ENCODE measurements around the gene FGFR2. TPM values are rescaled to one million over a fixed set of nuclear protein-coding genes. Genes with fewer than 3 reads are reported as not detected.

The FGFR2 gene
- polyA plus RNA-seq, 4 donors, result 1.1 to 31.2 (median 2.6) TPM

GRCh38 chr10:121485436-121486139 lies 112.7 kb downstream of the FGFR2 start:
- no peak overlapping the region for H3K4me3 ChIP-seq (ENCODE audit: low read depth in 1 of 3, low read length in 3 of 3)
- WGBS, 3 donors, result 82 to 88% (median 83%) methylated on average over 12 of the region's 12 CpGs
- DNase-seq, result no peak
- no peaks in the 10 kb centered on the region for H3K9me3 ChIP-seq (ENCODE audit: control insufficient read depth in 2 of 2, insufficient read depth in 1 of 2, low read depth in 1 of 2, low read length in 1 of 2)
- H3K27me3 ChIP-seq (ENCODE audit: control insufficient read depth in 3 of 3, insufficient read depth in 3 of 3, low read length in 3 of 3), result no peaks in the 10 kb centered on the region
- no peaks in the 10 kb centered on the region for H3K4me1 ChIP-seq (ENCODE audit: control insufficient read depth in 3 of 3, insufficient read depth in 2 of 3, low read depth in 1 of 3, low read length in 2 of 3)
- H3K36me3 ChIP-seq (ENCODE audit: control insufficient read depth in 3 of 3, insufficient read depth in 2 of 3, low read depth in 1 of 3, low read length in 3 of 3), result peaks cover 0 to 39% (median 0%) of the 10 kb centered on the region in 3 donors
- no peak overlapping the region for H3K27ac ChIP-seq (ENCODE audit: low read depth in 1 of 3, low read length in 2 of 3)
- no peak for FAIRE-seq

- no peaks in the 10 kb centered on the region for H3K4me1 ChIP-seq (ENCODE audit: control insufficient read depth in 3 of 3, insufficient read depth in 2 of 3, low read depth in 1 of 3, low read length in 2 of 3)
- H3K27me3 ChIP-seq (ENCODE audit: control insufficient read depth in 3 of 3, insufficient read depth in 3 of 3, low read length in 3 of 3), result no peaks in the 10 kb centered on the region
- DNase-seq (no peak), FAIRE-seq (no peak)
- peaks cover 0 to 43% (median 0%) of the 10 kb centered on the region in 3 donors for H3K36me3 ChIP-seq (ENCODE audit: control insufficient read depth in 3 of 3, insufficient read depth in 2 of 3, low read depth in 1 of 3, low read length in 3 of 3)
- no peak overlapping the region for H3K27ac ChIP-seq (ENCODE audit: low read depth in 1 of 3, low read length in 2 of 3)
- no peaks in the 10 kb centered on the region for H3K9me3 ChIP-seq (ENCODE audit: control insufficient read depth in 2 of 2, insufficient read depth in 1 of 2, low read depth in 1 of 2, low read length in 1 of 2)
- 84 to 89% (median 89%) methylated on average over 13 of the region's 13 CpGs for whole genome bisulfite sequencing, 3 donors
- no peak overlapping the region for H3K4me3 ChIP-seq (ENCODE audit: low read depth in 1 of 3, low read length in 3 of 3)
These were observed 113.4 kb downstream of the FGFR2 start for GRCh38 chr10:121484816-121485215.

GRCh38 chr10:121484401-121484800 lies 113.8 kb downstream of the FGFR2 start:
- 88 to 89% (median 89%) methylated on average over 8 of the region's 8 CpGs for WGBS, 3 donors
- no peak for DNase-seq
- no peak overlapping the region for H3K4me3 ChIP-seq (ENCODE audit: low read depth in 1 of 3, low read length in 3 of 3)
- peaks cover 0 to 46% (median 0%) of the 10 kb centered on the region in 3 donors for H3K36me3 ChIP-seq (ENCODE audit: control insufficient read depth in 3 of 3, insufficient read depth in 2 of 3, low read depth in 1 of 3, low read length in 3 of 3)
- no peak overlapping the region for H3K27ac ChIP-seq (ENCODE audit: low read depth in 1 of 3, low read length in 2 of 3)
- H3K4me1 ChIP-seq (ENCODE audit: control insufficient read depth in 3 of 3, insufficient read depth in 2 of 3, low read depth in 1 of 3, low read length in 2 of 3), result no peaks in the 10 kb centered on the region
- no peak for FAIRE-seq
- no peaks in the 10 kb centered on the region for H3K27me3 ChIP-seq (ENCODE audit: control insufficient read depth in 3 of 3, insufficient read depth in 3 of 3, low read length in 3 of 3)
- no peaks in the 10 kb centered on the region for H3K9me3 ChIP-seq (ENCODE audit: control insufficient read depth in 2 of 2, insufficient read depth in 1 of 2, low read depth in 1 of 2, low read length in 1 of 2)

GRCh38 chr10:121481180-121481579 lies 117.1 kb downstream of the FGFR2 start:
- no peaks in the 10 kb centered on the region for H3K27me3 ChIP-seq (ENCODE audit: control insufficient read depth in 3 of 3, insufficient read depth in 3 of 3, low read length in 3 of 3)
- no peaks in the 10 kb centered on the region for H3K9me3 ChIP-seq (ENCODE audit: control insufficient read depth in 2 of 2, insufficient read depth in 1 of 2, low read depth in 1 of 2, low read length in 1 of 2)
- FAIRE-seq, result no peak
- no peak for DNase-seq
- WGBS, 3 donors, result 76 to 96% (median 95%) methylated on average over 1 of the region's 1 CpG
- H3K36me3 ChIP-seq (ENCODE audit: control insufficient read depth in 3 of 3, insufficient read depth in 2 of 3, low read depth in 1 of 3, low read length in 3 of 3), result peaks cover 0 to 35% (median 0%) of the 10 kb centered on the region in 3 donors
- no peak overlapping the region for H3K4me3 ChIP-seq (ENCODE audit: low read depth in 1 of 3, low read length in 3 of 3)
- H3K4me1 ChIP-seq (ENCODE audit: control insufficient read depth in 3 of 3, insufficient read depth in 2 of 3, low read depth in 1 of 3, low read length in 2 of 3), result no peaks in the 10 kb centered on the region
- no peak overlapping the region for H3K27ac ChIP-seq (ENCODE audit: low read depth in 1 of 3, low read length in 2 of 3)

- no peak for FAIRE-seq
- no peak overlapping the region for H3K4me3 ChIP-seq (ENCODE audit: low read depth in 1 of 3, low read length in 3 of 3)
- peaks cover 0 to 17% (median 0%) of the 10 kb centered on the region in 3 donors for H3K36me3 ChIP-seq (ENCODE audit: control insufficient read depth in 3 of 3, insufficient read depth in 2 of 3, low read depth in 1 of 3, low read length in 3 of 3)
- DNase-seq, result no peak
- H3K27ac ChIP-seq (ENCODE audit: low read depth in 1 of 3, low read length in 2 of 3), result no peak overlapping the region
- WGBS, 3 donors, result 92 to 96% (median 96%) methylated on average over 7 of the region's 7 CpGs
- no peaks in the 10 kb centered on the region for H3K9me3 ChIP-seq (ENCODE audit: control insufficient read depth in 2 of 2, insufficient read depth in 1 of 2, low read depth in 1 of 2, low read length in 1 of 2)
- no peaks in the 10 kb centered on the region for H3K27me3 ChIP-seq (ENCODE audit: control insufficient read depth in 3 of 3, insufficient read depth in 3 of 3, low read length in 3 of 3)
- no peaks in the 10 kb centered on the region for H3K4me1 ChIP-seq (ENCODE audit: control insufficient read depth in 3 of 3, insufficient read depth in 2 of 3, low read depth in 1 of 3, low read length in 2 of 3)
These were observed 119.7 kb downstream of the FGFR2 start for GRCh38 chr10:121478556-121478955.

- FAIRE-seq (no peak), DNase-seq (peak; percentile 53 to 54)
- H3K4me1 ChIP-seq (ENCODE audit: control insufficient read depth in 3 of 3, insufficient read depth in 2 of 3, low read depth in 1 of 3, low read length in 2 of 3), result peaks cover 0 to 4% (median 0%) of the 10 kb centered on the region in 3 donors
- no peaks in the 10 kb centered on the region for H3K9me3 ChIP-seq (ENCODE audit: control insufficient read depth in 2 of 2, insufficient read depth in 1 of 2, low read depth in 1 of 2, low read length in 1 of 2)
- H3K4me3 ChIP-seq (ENCODE audit: low read depth in 1 of 3, low read length in 3 of 3), result peak overlapping the region in 2 of 3 donors; percentile 2 to 6
- H3K36me3 ChIP-seq (ENCODE audit: control insufficient read depth in 3 of 3, insufficient read depth in 2 of 3, low read depth in 1 of 3, low read length in 3 of 3), result no peaks in the 10 kb centered on the region
- no peaks in the 10 kb centered on the region for H3K27me3 ChIP-seq (ENCODE audit: control insufficient read depth in 3 of 3, insufficient read depth in 3 of 3, low read length in 3 of 3)
- WGBS, 3 donors, result 17 to 58% (median 40%) methylated on average over 19 of the region's 19 CpGs
- no peak overlapping the region for H3K27ac ChIP-seq (ENCODE audit: low read depth in 1 of 3, low read length in 2 of 3)
These were observed 128.2 kb downstream of the FGFR2 start for GRCh38 chr10:121469797-121470606.

GRCh38 chr10:121468726-121469125 lies 129.5 kb downstream of the FGFR2 start:
- Histone ChIP-seq H3K27me3 (ENCODE audit: control insufficient read depth in 3 of 3, insufficient read depth in 3 of 3, low read length in 3 of 3) (no peaks in the 10 kb centered on the region), H3K36me3 (ENCODE audit: control insufficient read depth in 3 of 3, insufficient read depth in 2 of 3, low read depth in 1 of 3, low read length in 3 of 3) (no peaks in the 10 kb centered on the region), H3K9me3 (ENCODE audit: control insufficient read depth in 2 of 2, insufficient read depth in 1 of 2, low read depth in 1 of 2, low read length in 1 of 2) (no peaks in the 10 kb centered on the region), H3K4me1 (ENCODE audit: control insufficient read depth in 3 of 3, insufficient read depth in 2 of 3, low read depth in 1 of 3, low read length in 2 of 3) (peaks cover 0 to 4% (median 0%) of the 10 kb centered on the region in 3 donors), H3K4me3 (ENCODE audit: low read depth in 1 of 3, low read length in 3 of 3) (no peak overlapping the region), H3K27ac (ENCODE audit: low read depth in 1 of 3, low read length in 2 of 3) (no peak overlapping the region)
- FAIRE-seq, result no peak
- WGBS, 3 donors, result 55 to 79% (median 69%) methylated on average over 8 of the region's 8 CpGs
- no peak for DNase-seq

- H3K27ac ChIP-seq (ENCODE audit: low read depth in 1 of 3, low read length in 2 of 3), result no peak overlapping the region
- H3K9me3 ChIP-seq (ENCODE audit: control insufficient read depth in 2 of 2, insufficient read depth in 1 of 2, low read depth in 1 of 2, low read length in 1 of 2), result no peaks in the 10 kb centered on the region
- H3K27me3 ChIP-seq (ENCODE audit: control insufficient read depth in 3 of 3, insufficient read depth in 3 of 3, low read length in 3 of 3), result no peaks in the 10 kb centered on the region
- H3K4me1 ChIP-seq (ENCODE audit: control insufficient read depth in 3 of 3, insufficient read depth in 2 of 3, low read depth in 1 of 3, low read length in 2 of 3), result peaks cover 0 to 4% (median 0%) of the 10 kb centered on the region in 3 donors
- no peak overlapping the region for H3K4me3 ChIP-seq (ENCODE audit: low read depth in 1 of 3, low read length in 3 of 3)
- FAIRE-seq (no peak), DNase-seq (no peak)
- WGBS, 3 donors, result 76 to 84% (median 84%) methylated on average over 4 of the region's 4 CpGs
- no peaks in the 10 kb centered on the region for H3K36me3 ChIP-seq (ENCODE audit: control insufficient read depth in 3 of 3, insufficient read depth in 2 of 3, low read depth in 1 of 3, low read length in 3 of 3)
These were observed 131.8 kb downstream of the FGFR2 start for GRCh38 chr10:121466424-121466823.

All from small intestine (tissue), 7 donors.